Measurements from ENCODE around the gene SERPINA3.
"Not testable (repeated sequence)": the region's sequence is repeated elsewhere in the genome, so short reads cannot be mapped to it uniquely, and the experiment has no call there.

SERPINA3 gene

DNA sequence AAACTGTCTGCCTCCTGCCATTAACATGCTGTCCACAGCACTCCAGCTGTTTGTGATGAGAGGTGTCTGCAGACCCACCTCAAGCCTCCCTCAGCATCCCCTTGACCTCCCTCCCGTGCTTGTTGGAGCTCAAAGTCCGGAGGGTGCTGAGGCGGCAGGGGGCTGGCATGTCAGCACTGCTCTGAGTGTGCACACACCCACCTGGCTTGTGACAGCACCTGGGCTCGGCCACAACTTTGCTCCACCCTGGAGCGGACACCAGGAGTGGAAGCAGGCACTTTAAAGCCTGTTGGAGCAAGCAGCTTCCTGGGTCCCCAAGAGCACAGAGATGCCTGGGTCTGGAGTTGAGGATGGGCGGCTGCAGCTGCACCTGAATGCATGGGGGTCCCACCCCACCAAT is 20.9 kb downstream of the SERPINA3 start:
- POLR2A ChIA-PET, result no interaction called here
- WGBS (ENCODE audit: insufficient coverage), result 90% methylated on average over 5 of the region's 6 CpGs

DNA sequence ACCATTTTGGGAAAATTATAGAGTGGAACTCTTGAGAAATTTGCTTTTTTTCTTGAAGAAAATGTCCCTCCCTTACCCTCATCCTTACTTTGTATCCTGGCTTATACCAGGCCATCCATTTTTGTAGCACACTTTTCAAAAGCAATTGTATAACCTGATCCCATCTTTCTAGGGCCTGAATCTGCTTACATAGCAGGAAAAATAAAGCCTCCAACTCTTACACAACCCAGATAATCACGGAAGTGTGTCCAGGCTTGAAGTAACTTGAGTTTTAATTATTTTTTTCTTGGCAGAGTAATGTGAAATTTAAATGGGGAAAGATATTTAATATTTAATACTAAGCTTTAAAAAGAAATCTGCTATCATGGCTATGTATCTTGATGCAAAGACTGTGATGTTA is 23.0 kb downstream of the SERPINA3 start:
- ChIA-PET POLR2A (no interaction called here), CTCF (no interaction called here)
- H3K9me3 ChIP-seq (ENCODE audit: control extremely low read depth in 1 of 5, control insufficient read depth in 4 of 5, insufficient read depth in 2 of 5, low read depth in 1 of 5, low read length in 4 of 5), result peaks cover 0 to 3% (median 0%) of the 10 kb centered on the region in 5 experiments
- no peak overlapping the region for H3K4me3 ChIP-seq (ENCODE audit: control insufficient read depth in 1 of 7, extremely low read depth in 1 of 7, insufficient read depth in 4 of 7, low read depth in 2 of 7, low read length in 6 of 7)
- peaks cover 0 to 15% (median 0%) of the 10 kb centered on the region in 5 experiments for H3K27me3 ChIP-seq (replicated peaks in 2 of 5; ENCODE audit: control insufficient read depth in 4 of 5, insufficient read depth in 5 of 5, low read length in 4 of 5)
- DNase-seq, result no peak
- H3K4me1 ChIP-seq (ENCODE audit: control extremely low read depth in 1 of 4, control insufficient read depth in 4 of 4, insufficient read depth in 4 of 4, low read length in 3 of 4), result no peaks in the 10 kb centered on the region
- no peaks in the 10 kb centered on the region for H3K36me3 ChIP-seq (ENCODE audit: control insufficient read depth in 4 of 4, insufficient read depth in 4 of 4, low read length in 3 of 4)
- no peak overlapping the region for H3K27ac ChIP-seq (ENCODE audit: insufficient read depth in 1 of 2, low read depth in 1 of 2, low read length in 2 of 2, poor library complexity in 1 of 2, severe bottlenecking in 2 of 2)
- no CpG with 5 or more reads among the region's 1 CpG for WGBS (ENCODE audit: insufficient coverage)

More for the DNA sequence above, 20.9 kb downstream of the SERPINA3 start:
- no peaks in the 10 kb centered on the region for H3K4me1 ChIP-seq (ENCODE audit: control extremely low read depth in 1 of 4, control insufficient read depth in 4 of 4, insufficient read depth in 4 of 4, low read length in 3 of 4)
- DNase-seq, result no peak
- CTCF ChIA-PET, result no interaction called here
- H3K36me3 ChIP-seq (ENCODE audit: control insufficient read depth in 4 of 4, insufficient read depth in 4 of 4, low read length in 3 of 4), result no peaks in the 10 kb centered on the region
- H3K4me3 ChIP-seq (ENCODE audit: control insufficient read depth in 1 of 7, extremely low read depth in 1 of 7, insufficient read depth in 4 of 7, low read depth in 2 of 7, low read length in 6 of 7), result no peak overlapping the region
- H3K27me3 ChIP-seq (replicated peaks in 2 of 5; ENCODE audit: control insufficient read depth in 4 of 5, insufficient read depth in 5 of 5, low read length in 4 of 5), result peaks cover 0 to 31% (median 2%) of the 10 kb centered on the region in 5 experiments
- H3K27ac ChIP-seq (ENCODE audit: insufficient read depth in 1 of 2, low read depth in 1 of 2, low read length in 2 of 2, poor library complexity in 1 of 2, severe bottlenecking in 2 of 2), result no peak overlapping the region
- peaks cover 0 to 3% (median 0%) of the 10 kb centered on the region in 5 experiments for H3K9me3 ChIP-seq (ENCODE audit: control extremely low read depth in 1 of 5, control insufficient read depth in 4 of 5, insufficient read depth in 2 of 5, low read depth in 1 of 5, low read length in 4 of 5)

DNA sequence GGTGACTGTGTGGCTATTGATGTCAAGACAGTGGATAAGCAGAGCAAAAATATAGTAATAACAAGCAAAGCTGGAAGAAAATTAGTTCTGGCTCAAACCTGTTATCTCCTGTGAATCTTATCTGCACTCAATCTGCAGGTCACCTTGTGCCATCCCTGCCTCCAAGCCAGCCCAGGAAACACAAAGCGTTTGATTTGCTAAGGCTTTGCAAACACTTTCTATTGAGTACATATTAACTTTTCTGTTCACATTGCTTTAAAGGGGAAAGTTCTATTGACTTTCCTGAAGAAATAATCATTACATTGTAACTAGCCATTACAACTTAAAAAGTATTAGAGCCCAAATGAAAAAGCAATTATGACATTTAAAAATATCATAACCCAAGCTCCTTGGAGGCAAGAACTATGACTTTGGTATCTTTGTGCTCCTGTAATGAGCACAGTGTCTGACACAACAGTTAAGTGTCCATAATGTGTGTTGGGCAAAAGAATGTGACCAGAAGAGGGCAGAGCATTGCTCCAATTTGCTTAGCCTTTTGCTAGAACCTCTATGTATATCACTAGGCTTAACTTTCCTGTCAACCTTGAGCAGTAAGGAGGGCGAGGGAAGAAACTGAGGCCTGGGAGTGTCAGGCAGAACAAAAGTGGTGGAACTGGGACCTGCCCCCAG is 24.7 kb downstream of the SERPINA3 start:
- Histone ChIP-seq H3K4me1 (ENCODE audit: control extremely low read depth in 1 of 4, control insufficient read depth in 4 of 4, insufficient read depth in 4 of 4, low read length in 3 of 4) (no peaks in the 10 kb centered on the region), H3K4me3 (ENCODE audit: control insufficient read depth in 1 of 7, extremely low read depth in 1 of 7, insufficient read depth in 4 of 7, low read depth in 2 of 7, low read length in 6 of 7) (no peak overlapping the region), H3K36me3 (ENCODE audit: control insufficient read depth in 4 of 4, insufficient read depth in 4 of 4, low read length in 3 of 4) (no peaks in the 10 kb centered on the region), H3K27me3 (replicated peaks in 2 of 5; ENCODE audit: control insufficient read depth in 4 of 5, insufficient read depth in 5 of 5, low read length in 4 of 5) (peaks cover 0 to 7% (median 0%) of the 10 kb centered on the region in 5 experiments), H3K27ac (ENCODE audit: insufficient read depth in 1 of 2, low read depth in 1 of 2, low read length in 2 of 2, poor library complexity in 1 of 2, severe bottlenecking in 2 of 2) (no peak overlapping the region), H3K9me3 (ENCODE audit: control extremely low read depth in 1 of 5, control insufficient read depth in 4 of 5, insufficient read depth in 2 of 5, low read depth in 1 of 5, low read length in 4 of 5) (peaks cover 0 to 3% (median 0%) of the 10 kb centered on the region in 5 experiments)
- 63% methylated on average over 1 of the region's 2 CpGs for WGBS (ENCODE audit: insufficient coverage)
- peak in 1 of 3 donors; percentile 11 for DNase-seq
- CTCF ChIA-PET, result no interaction called here
- POLR2A ChIA-PET, result no interaction called here

DNA sequence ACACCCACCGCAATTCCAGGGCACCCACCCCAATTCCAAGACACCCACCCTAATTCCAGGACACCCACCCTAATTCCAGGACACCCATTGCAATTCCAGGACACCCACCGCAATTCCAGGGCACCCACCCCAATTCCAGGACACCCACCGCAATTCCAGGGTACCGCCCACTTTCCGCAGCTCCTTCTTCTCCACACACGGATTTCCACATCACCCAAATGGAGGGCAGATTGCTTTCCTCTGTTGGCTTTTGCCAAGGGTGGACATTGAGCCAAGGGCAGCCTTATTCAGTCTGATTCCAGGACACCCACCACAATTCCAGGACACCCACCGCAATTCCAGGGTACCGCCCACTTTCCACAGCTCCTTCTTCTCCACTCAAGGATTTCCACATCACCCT is 25.6 kb downstream of the SERPINA3 start:
- H3K36me3 ChIP-seq (ENCODE audit: control insufficient read depth in 4 of 4, insufficient read depth in 4 of 4, low read length in 3 of 4); H3K9me3 ChIP-seq (ENCODE audit: control extremely low read depth in 1 of 5, control insufficient read depth in 4 of 5, insufficient read depth in 2 of 5, low read depth in 1 of 5, low read length in 4 of 5); H3K27ac ChIP-seq (ENCODE audit: insufficient read depth in 1 of 2, low read depth in 1 of 2, low read length in 2 of 2, poor library complexity in 1 of 2, severe bottlenecking in 2 of 2); DNase-seq; POLR2A ChIA-PET; H3K4me3 ChIP-seq (ENCODE audit: control insufficient read depth in 1 of 7, extremely low read depth in 1 of 7, insufficient read depth in 4 of 7, low read depth in 2 of 7, low read length in 6 of 7); H3K4me1 ChIP-seq (ENCODE audit: control extremely low read depth in 1 of 4, control insufficient read depth in 4 of 4, insufficient read depth in 4 of 4, low read length in 3 of 4); H3K27me3 ChIP-seq (replicated peaks in 2 of 5; ENCODE audit: control insufficient read depth in 4 of 5, insufficient read depth in 5 of 5, low read length in 4 of 5); CTCF ChIA-PET: not testable (repeated sequence)
- 79% methylated on average over 4 of the region's 8 CpGs for WGBS (ENCODE audit: insufficient coverage)

DNA sequence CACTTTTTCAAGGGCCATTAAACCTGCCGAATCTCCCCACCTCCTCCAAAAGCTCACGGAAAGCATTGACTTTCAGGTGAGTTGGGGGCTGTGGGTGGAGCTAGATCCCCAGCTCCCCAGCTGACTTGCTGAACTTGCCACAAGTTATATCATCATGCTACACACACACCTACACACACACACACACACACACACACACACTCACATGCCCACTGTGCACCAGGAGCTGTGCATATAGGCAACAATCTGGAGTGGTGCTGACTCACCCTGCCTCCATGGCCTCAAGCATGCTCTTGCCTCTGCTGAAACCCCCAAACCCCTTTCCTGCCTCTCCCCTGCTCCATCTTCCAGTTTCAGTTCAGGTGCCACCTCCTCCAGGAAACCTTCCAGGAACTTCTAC is 26.1 kb downstream of the SERPINA3 start:
- WGBS (ENCODE audit: insufficient coverage), result 73% methylated on average over 2 of the region's 2 CpGs
- H3K27me3 ChIP-seq (replicated peaks in 2 of 5; ENCODE audit: control insufficient read depth in 4 of 5, insufficient read depth in 5 of 5, low read length in 4 of 5), result peaks cover 0 to 7% (median 0%) of the 10 kb centered on the region in 5 experiments
- ChIA-PET POLR2A (no interaction called here), CTCF (interaction anchor here (0.5 kb wide), 1 partner anchor 448 kb away, joined by 3 read pairs; no protein-coding TSS in a partner anchor)
- H3K4me3 ChIP-seq (ENCODE audit: control insufficient read depth in 1 of 7, extremely low read depth in 1 of 7, insufficient read depth in 4 of 7, low read depth in 2 of 7, low read length in 6 of 7), result no peak overlapping the region
- no peaks in the 10 kb centered on the region for H3K36me3 ChIP-seq (ENCODE audit: control insufficient read depth in 4 of 4, insufficient read depth in 4 of 4, low read length in 3 of 4)
- H3K9me3 ChIP-seq (ENCODE audit: control extremely low read depth in 1 of 5, control insufficient read depth in 4 of 5, insufficient read depth in 2 of 5, low read depth in 1 of 5, low read length in 4 of 5), result no peaks in the 10 kb centered on the region
- no peaks in the 10 kb centered on the region for H3K4me1 ChIP-seq (ENCODE audit: control extremely low read depth in 1 of 4, control insufficient read depth in 4 of 4, insufficient read depth in 4 of 4, low read length in 3 of 4)
- DNase-seq, result no peak
- no peak overlapping the region for H3K27ac ChIP-seq (ENCODE audit: insufficient read depth in 1 of 2, low read depth in 1 of 2, low read length in 2 of 2, poor library complexity in 1 of 2, severe bottlenecking in 2 of 2)

DNA sequence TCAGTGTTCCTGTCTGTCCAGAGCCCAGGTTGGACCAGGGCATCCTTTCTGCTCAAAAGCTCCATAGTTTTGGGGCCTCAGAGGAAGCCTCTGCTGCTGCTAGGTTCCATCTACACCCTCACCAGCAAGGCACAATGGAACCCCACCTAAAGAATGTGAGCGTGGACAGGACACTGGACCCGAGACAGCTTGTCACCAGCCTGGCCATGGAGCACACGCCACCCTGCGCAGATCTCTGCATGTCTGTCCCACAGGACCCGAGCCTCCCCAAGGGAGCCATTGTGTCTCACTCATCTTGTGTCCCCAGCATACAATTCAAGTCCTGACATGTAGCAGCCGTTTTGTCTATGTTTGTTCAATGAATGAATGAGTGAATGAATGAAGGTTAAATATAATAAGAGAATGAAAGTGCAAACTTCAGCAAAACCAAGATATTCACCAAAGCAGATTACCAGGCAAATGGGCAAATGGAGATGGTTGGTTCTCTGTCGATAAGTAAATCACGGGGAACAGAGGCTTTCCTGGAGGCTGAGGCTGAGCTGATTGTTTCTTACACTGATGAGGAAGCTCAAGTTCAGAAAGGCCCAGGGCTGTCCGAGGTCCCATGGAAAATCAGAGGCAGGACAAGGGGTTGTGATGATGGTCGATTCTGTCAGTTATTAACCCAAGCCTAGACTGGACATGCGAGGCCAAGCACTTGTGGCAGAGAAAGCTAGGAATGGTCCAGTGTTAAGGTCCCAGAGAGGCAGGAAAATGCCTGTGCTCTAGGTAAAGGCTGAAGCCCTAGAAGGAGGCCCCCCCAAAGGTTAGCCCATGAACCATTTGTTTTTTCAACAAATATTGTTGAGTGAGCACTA is 27.0 kb downstream of the SERPINA3 start:
- DNase-seq, result no peak
- H3K4me1 ChIP-seq (ENCODE audit: control extremely low read depth in 1 of 4, control insufficient read depth in 4 of 4, insufficient read depth in 4 of 4, low read length in 3 of 4), result no peaks in the 10 kb centered on the region
- H3K36me3 ChIP-seq (ENCODE audit: control insufficient read depth in 4 of 4, insufficient read depth in 4 of 4, low read length in 3 of 4), result no peaks in the 10 kb centered on the region
- POLR2A ChIA-PET, result no interaction called here
- H3K4me3 ChIP-seq (ENCODE audit: control insufficient read depth in 1 of 7, extremely low read depth in 1 of 7, insufficient read depth in 4 of 7, low read depth in 2 of 7, low read length in 6 of 7), result no peak overlapping the region
- no peak overlapping the region for H3K27ac ChIP-seq (ENCODE audit: insufficient read depth in 1 of 2, low read depth in 1 of 2, low read length in 2 of 2, poor library complexity in 1 of 2, severe bottlenecking in 2 of 2)
- WGBS (ENCODE audit: insufficient coverage), result 96% methylated on average over 7 of the region's 11 CpGs
- H3K27me3 ChIP-seq (replicated peaks in 2 of 5; ENCODE audit: control insufficient read depth in 4 of 5, insufficient read depth in 5 of 5, low read length in 4 of 5), result peaks cover 0 to 4% (median 0%) of the 10 kb centered on the region in 5 experiments
- H3K9me3 ChIP-seq (ENCODE audit: control extremely low read depth in 1 of 5, control insufficient read depth in 4 of 5, insufficient read depth in 2 of 5, low read depth in 1 of 5, low read length in 4 of 5), result no peaks in the 10 kb centered on the region
- CTCF ChIA-PET, result interaction anchor here (0.5 kb wide), 1 partner anchor 449 kb away, joined by 3 read pairs; no protein-coding TSS in a partner anchor

All from common myeloid progenitor, CD34-positive (primary cell).